GM15510 (cell line): ENCODE results near the gene QKI.

Source experiments
- POLR2A ChIP-seq: IDR thresholded peaks from 3 replicates; pipeline ENCODE4 v1.6.1; 2011; ENCODE audit warnings: borderline replicate concordance; ENCODE audit not compliant: insufficient read length; ENCODE audit errors: extremely low read depth

The QKI gene

DNA sequence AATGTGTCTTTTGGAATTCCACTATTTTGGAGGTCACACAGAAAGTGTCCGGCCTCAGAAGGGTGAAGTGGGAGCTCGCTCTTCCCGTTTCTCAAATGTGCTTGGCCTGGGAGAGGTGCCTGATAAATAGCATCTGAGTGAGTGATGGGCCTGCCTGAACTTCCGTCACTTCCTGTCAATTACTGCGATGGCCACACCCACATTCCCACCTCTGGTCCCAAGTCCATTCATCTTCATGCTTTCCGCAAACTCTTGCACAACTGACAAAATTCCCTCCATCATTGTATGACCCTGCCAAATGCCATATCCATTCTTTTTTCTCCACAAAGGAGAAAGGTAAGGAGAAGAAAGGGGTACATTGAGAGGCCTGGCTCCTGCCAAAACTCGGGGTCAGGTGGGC lies 169.0 kb downstream of the QKI start:
- TF ChIP-seq POLR2A: no peak

DNA sequence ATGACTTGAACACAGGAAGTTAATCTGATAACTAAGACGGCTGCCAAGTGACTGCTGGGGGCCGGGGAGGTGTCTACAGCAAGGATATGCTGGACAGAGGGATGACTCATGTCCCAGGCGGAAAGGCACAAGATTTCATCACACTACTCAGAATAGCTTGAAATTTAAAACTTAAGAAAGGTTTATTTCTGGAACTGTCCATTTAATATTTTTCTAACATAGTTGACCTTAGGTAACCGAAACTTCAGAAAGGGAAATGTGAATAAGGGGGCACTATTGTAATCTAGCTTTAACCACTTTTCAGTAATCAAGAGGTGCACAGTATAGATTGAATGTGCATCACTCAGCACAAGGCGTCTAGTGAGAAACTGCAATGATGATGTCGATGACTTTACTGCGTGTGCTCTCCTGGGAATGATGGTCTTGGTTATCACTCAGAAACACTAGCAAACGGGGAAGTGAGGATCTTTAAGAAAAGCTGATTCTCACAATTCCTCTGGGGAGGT lies 171.5 kb downstream of the QKI start:
- TF ChIP-seq POLR2A: no peak

DNA sequence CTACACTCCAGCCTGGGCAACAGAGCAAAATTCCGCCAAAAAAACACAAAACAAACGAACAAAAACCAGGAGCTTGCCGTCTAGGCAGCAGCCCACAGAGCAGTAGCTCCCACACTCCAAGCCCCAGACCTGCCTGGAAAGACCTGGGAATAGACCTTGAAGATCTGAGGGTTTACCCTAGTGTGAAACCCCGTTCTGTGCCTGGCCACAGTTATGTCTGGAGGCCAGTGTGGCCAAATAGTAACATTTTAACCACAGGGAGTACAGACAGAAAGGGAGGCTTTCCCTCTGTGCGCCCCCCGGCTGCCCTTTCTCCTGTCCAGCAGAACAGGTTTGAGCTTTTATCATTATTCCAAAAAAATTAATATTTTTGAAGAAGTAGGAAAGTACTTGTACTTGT lies 172.4 kb downstream of the QKI start:
- TF ChIP-seq POLR2A: no peak

DNA sequence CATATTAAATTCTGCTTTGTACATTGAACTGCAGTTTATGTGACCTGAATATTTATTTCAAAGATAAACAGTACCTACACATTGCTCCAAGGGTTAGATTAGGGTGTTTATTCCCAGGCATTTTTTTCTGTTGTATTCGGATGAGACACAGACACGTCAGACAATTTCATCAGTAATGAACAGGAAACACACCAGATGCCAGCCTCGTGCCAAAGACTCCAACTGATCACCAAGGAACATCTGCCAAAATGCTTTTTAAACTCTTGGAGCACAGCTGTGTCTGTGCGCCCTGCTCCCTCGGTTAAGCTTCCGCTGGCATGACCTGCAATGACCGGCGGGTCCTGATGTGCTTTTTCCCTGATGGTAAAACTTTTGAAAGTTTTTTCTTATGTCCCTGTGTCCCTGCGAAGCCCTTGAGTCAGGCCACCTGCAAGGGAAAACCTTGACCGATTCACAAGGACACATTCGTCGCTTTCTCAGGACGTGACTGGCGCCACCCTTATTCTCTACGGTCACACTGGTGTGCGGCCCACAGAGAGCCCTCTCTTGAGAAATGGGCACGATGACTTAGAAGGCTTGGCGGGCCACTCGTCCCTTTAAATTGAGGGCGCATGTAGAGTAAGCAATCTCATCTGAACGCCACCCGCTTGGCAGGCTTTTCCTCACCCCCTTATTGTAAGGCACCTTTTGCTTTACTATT lies 173.9 kb downstream of the QKI start:
- no peak for TF ChIP-seq POLR2A

DNA sequence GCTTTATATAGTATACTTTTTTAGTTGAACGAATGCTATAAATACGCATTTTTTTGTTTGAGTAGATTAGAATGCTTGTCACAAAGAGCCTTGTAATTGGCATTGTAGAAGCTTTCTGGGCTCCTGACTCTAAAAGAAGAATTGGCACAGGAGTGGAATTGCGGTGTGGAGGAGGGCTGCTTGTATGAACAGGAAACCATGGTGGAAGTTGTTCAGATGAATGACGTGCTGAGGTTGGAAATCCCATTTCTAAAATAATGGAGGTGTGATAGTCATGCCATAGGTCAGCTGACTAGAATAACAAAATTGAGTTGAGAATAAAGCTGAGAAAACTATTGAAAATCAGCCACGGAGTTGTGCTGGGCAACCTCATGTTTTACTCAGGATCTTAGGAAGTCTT lies 174.9 kb downstream of the QKI start:
- TF ChIP-seq POLR2A: no peak

DNA sequence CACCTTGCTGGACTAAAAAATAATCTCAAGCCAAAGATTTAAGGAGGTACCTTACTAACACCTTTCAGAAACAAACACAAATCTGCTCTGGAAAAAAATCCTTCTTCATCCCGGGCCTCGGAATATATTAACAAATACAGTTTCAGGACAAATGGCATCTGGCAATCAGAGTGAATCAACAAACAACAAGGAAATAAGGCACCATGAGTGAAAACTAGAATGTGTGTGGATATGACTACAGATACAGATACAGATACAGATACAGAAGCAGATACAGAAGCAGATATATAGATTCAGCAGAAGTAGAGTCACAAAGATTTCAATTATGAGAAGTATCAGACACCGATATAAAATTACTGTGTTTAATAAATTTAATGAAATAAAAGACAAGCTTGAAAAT lies 178.4 kb downstream of the QKI start:
- TF ChIP-seq POLR2A: no peak

DNA sequence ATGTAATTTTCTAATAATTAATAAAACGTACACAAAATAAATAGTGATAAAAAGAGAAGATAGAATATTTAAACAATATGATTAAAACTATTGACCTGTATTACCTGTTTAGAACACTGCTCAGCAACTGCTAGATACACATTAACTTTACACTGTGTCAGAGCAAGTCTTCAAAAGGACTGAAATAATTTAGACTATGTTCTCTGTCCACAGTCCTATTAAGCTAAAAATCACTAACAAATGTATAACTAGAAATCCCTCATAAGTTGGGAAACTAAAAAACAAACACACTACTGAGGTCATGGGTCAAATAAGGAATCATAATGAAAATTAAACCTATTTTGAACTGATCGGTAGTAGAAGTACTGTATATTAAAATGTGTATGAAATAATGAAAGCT lies 181.7 kb downstream of the QKI start:
- TF ChIP-seq POLR2A: no peak

DNA sequence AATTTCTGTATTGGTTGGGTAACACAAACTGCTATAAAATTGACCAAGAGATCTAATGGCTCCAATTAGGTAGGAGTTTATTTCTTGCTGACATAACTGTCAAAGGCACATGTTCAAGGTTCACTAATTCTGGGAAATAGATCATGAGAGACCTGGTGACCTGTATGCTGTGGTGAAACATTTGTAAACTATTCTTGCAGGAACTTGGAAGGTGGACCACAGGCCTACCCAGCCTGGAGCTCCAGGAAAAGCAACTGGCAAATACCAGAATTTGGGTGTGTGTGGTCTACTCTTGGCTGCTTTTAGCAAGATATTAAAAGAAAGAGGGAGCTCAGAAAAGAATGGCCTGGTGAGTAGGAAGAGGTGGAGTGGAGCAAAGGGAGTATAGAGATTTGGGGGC lies 184.6 kb downstream of the QKI start:
- TF ChIP-seq POLR2A: no peak

DNA sequence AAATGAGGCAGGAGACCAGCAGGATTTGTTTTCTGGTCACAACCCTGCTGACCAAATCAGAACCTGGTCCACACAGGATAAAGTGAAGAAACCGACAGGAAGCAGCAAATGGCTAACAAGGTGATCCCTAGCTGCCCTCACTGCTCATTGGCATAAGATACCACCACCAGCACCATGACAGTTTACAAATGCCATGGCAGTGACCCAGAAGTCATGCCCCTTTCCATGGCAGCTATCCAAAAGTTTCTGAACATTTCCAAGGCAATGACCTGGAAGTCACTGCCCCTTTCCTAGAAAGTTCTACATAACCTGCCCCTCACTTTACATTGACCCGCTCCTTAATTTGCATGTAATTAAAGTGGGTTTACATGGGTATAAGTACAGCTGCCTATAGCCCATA lies 185.2 kb downstream of the QKI start:
- TF ChIP-seq POLR2A: no peak

DNA sequence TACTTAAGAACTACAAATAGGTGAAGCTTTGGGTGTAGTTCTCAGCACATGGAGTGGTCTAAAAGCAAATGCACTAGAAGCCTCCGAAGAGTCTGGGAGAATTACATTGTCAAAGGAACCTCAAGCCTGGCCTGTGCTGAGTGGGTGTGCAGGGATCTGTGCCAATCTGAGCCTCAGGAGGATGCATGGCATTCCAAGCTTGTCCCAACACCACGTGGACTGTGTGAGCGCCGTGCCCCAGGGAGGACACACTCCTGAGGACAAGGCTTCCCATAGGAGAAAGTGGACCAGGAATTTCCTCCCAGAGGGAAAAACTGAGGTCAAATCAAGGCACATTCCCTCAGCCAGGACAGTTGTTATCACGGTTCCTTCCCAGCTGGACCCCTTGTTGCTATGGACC lies 185.8 kb downstream of the QKI start:
- TF ChIP-seq POLR2A: no peak

DNA sequence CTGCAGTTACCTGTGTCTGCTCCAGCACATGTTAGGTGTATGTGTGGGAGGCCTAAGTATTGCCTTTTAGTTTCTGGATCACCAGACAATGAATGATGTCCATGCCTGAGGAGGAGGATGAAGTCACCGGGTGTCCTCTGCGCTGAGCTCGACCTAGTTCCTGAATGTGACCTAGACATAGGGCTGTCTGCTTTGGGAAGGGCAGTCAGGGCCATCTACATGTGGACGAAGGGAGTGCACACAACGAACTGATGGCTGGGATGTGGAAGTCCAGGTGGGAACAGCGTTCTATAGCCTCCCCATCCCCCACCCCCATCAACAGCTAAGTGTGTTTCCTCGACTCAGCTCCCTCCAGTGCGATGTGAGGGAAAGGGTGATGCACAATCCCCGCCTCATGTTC lies 186.3 kb downstream of the QKI start:
- no peak for TF ChIP-seq POLR2A

DNA sequence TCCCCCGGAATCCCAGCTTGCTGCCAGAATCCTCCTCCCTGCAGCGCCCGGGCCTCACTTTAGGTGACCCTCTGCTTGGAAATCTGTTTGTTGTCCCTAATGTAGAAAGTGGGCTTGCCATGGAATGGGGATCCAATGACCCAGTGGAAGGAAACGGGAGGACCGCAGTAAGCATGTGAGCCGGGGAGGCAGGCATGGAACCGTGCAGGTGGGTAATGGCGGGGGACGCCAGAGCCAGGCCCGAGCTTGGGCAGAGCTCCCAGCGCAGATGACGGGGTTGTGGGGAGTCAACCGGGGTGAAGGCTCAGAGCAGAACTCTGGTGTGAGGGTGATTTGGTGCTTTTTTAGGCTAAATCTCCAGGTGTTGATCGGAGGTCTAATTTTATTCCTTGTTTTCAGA lies 188.3 kb downstream of the QKI start:
- no peak for TF ChIP-seq POLR2A

DNA sequence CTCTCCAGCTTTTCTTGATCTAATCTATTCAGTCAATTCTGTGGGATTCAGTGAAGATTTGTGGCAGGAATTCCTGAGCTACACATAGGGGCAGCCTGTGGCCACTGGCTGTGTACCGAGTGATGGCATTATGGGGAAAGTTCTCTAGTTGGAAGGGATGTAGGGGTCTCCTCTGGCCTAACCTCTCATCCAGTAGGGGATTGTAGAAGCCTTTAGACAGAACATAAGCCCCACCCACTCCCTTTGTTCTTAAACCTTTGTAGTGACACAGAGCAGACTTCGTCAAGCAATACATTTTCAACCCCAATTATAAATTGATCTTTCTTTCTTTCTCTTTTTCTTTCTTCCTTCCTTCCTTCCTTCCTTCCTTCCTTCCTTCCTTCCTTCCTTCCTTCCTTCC lies 188.9 kb downstream of the QKI start:
- no peak for TF ChIP-seq POLR2A

DNA sequence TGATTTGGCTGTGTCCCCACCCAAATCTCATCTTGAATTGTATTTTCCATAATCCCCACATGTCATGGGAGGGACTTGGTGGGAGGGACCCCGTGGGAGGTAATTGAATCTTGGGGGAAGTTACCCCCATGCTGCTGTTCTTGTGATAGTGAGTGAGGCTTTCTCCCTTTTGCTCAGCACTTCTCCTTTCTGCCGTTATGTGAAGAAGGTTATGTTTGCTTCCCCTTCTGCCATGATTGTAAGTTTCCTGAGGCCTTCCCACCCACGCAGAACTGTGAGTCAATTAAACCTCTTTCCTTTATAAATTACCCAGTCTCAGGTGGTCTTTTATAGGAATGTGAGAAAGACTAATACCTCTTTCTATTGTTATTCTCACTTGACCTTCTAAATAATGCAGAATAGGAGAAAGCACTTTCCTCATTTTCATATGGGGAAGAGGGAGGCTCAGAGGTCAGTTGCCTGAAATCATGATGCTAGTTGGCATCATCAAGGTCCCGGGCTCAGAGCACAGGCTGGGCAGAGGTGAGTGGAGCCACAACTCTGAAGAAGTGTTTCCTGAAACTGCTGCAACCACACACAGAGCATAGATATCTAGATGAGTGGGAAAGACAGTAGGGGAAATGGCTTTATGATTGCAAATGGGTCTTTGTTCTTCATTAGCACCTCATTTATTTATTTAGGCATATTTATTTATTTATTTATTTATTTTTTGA lies 191.0 kb downstream of the QKI start:
- TF ChIP-seq POLR2A: no peak

DNA sequence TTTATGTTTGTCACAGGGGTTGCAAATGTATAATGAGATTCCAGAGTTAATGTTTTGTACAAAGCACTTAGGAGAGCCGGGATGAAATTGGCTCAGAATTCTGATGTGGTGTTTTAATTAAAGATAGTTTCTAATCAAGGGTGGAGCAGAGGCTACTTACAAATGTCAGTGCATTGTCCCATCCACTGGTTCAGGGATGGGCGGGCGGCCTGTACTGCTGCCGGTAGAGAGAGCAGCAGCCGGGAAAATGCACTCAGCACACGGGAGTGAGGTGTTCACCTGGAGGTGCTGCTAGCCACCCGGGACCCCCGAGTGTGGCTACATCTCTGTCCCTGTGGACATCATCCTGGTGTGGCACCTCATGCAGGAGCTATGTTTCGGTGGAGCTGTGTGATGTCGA lies 193.3 kb downstream of the QKI start:
- no peak for TF ChIP-seq POLR2A

DNA sequence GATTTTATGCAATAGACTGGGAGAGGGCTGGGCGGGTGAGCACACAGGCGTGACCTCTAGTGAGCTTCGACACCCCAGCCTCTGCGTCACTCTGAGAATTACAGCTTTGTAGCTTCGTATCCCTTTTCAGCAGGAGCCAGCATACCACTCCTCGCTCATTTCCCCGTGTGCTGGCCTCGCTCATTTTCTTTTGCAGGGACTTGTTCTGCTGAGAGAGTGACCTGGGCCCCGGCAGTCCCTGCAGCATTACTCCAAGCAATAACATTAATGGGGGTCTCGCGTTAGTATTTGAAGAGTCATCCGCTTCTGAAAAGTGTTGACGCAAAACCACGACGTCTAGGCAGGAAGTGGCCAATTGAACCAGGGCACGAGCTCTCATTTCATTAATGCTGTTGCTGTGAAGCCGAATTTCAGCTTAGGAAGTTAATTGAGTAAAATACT lies 193.7 kb downstream of the QKI start:
- no peak for TF ChIP-seq POLR2A
